Measurements from ENCODE around the gene SPPL3.

SPPL3 gene

DNA sequence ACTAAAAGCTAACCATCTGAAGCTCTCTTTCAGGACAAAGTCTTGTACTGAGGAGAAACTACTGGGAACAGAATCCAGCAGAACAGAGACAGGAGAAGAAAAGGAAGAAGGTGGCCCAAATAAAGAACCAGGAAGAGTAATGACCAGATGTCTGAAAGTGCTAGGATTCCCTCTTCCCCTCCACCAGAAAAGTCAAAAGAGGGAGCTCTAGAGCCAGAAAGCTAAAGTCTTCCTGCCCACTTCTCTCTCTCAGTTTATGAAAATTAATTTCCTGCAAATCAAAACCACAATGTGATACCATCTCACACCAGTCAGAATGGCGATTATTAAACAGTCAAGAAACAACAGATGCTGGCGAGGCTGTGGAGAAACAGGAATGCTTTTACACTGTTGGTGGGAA lies 47.2 kb downstream of the SPPL3 start:
- Histone ChIP-seq H2AFZ (ENCODE audit: low read depth, low read length) (no peak overlapping the region), H3K36me3 (ENCODE audit: insufficient read depth, low read length) (no peaks in the 10 kb centered on the region), H3K27me3 (ENCODE audit: insufficient read depth, low read length) (no peaks in the 10 kb centered on the region), H3K4me1 (ENCODE audit: insufficient read depth, low read length) (peaks cover 4% of the 10 kb centered on the region), H3K9me3 (ENCODE audit: low read length) (peaks cover 1% of the 10 kb centered on the region), H3K4me3 (ENCODE audit: low read length) (no peak overlapping the region)

DNA sequence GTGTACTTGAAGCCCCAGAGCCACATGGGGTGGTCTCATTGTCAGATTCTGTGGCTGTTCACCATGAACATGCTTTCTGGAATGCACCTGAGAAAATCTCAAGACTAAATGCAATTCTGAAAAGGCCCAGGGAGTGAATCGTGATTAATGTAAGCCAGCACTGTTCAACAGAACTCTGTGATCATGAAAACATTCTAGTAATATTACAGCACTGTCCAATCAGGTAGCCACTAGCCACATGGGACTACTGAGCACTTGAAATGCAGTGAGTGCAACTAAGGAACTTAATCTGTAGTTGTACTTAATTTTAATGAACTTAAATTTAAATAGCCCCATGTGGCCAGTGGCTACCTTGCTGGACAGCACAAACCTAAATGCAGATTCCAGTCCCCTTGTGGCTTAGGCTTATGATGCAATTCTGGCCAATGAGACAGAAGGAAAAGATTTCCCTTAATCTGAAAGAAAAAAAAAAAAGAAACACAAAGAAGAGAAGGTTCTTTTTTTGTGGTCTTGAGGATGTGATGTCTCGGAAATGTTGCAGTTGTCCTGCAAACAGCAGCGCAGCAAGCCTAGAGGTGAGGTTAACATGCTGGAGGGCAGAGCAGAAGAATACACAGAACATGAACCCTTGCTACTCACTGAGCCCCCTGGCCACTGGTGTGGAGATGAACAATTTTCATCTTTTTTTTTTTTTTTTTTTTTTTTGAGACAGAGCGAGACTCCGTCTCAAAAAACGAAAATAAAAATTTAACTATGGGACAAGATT lies 48.2 kb downstream of the SPPL3 start:
- peaks cover 1% of the 10 kb centered on the region for H3K9me3 ChIP-seq (ENCODE audit: low read length)
- no peaks in the 10 kb centered on the region for H3K27me3 ChIP-seq (ENCODE audit: insufficient read depth, low read length)
- H3K36me3 ChIP-seq (ENCODE audit: insufficient read depth, low read length): no peaks in the 10 kb centered on the region
- no peak overlapping the region for H3K4me3 ChIP-seq (ENCODE audit: low read length)
- peaks cover 4% of the 10 kb centered on the region for H3K4me1 ChIP-seq (ENCODE audit: insufficient read depth, low read length)
- no peak overlapping the region for H2AFZ ChIP-seq (ENCODE audit: low read depth, low read length)

DNA sequence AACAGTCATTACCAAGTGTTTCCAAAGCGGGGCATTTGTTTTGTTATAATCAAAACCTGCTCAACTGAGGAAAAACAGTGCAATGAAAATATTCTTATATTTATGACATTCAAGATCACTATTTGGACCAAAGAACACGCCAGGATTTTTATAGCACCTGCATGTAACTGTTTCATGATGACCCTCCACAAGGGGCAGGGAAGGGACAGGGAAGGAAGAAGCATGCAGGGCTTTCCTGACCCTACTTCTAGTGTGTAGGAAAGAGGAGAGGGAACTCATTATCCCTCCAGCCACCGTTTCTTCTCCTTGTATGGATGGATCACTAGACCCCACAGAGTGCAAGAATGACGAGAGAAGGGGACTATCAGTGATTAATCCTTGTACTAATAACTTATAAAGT lies 49.4 kb downstream of the SPPL3 start:
- H2AFZ ChIP-seq (ENCODE audit: low read depth, low read length): no peak overlapping the region
- H3K36me3 ChIP-seq (ENCODE audit: insufficient read depth, low read length): no peaks in the 10 kb centered on the region
- H3K4me1 ChIP-seq (ENCODE audit: insufficient read depth, low read length): peaks cover 4% of the 10 kb centered on the region
- peaks cover 1% of the 10 kb centered on the region for H3K9me3 ChIP-seq (ENCODE audit: low read length)
- H3K27me3 ChIP-seq (ENCODE audit: insufficient read depth, low read length): no peaks in the 10 kb centered on the region
- H3K4me3 ChIP-seq (ENCODE audit: low read length): no peak overlapping the region

DNA sequence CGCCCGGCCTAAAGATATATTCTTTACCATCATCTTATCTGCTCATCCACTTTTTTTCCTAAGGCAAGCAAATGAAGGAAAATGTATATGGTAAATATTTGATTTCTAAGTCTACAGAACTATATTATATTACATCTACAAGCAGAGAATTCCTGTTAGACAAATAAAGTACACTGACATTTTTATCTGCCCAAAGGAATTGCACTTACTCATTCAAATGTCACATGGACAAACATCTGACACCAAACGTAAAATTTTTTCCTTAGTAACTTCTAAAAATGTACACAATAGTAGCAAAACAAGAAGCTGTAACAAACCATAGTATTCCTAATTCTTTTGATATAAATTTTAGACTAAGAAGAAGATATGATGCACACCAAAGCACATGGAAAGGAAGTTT lies 51.0 kb downstream of the SPPL3 start:
- no peaks in the 10 kb centered on the region for H3K27me3 ChIP-seq (ENCODE audit: insufficient read depth, low read length)
- no peak overlapping the region for H2AFZ ChIP-seq (ENCODE audit: low read depth, low read length)
- H3K36me3 ChIP-seq (ENCODE audit: insufficient read depth, low read length): no peaks in the 10 kb centered on the region
- H3K4me1 ChIP-seq (ENCODE audit: insufficient read depth, low read length): peaks cover 4% of the 10 kb centered on the region
- H3K4me3 ChIP-seq (ENCODE audit: low read length): no peak overlapping the region
- peaks cover 1% of the 10 kb centered on the region for H3K9me3 ChIP-seq (ENCODE audit: low read length)

DNA sequence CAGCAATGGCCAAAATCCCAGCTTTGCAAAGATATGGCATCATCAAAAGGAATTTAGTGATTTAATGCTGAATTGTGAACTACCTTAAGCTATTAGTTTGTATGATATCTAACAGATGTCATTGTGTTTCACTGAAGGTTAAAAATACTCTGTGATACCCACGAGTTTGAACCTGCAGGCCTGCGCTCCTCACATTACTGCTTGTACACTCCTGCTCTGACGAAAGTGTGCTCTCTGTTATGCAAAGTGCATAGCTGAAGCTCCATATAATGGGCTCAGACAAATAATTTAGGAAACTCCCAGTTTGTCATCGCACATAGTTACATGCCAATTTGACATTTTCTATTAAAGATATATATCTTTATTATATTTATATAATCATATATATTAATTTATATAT lies 52.2 kb downstream of the SPPL3 start:
- peaks cover 4% of the 10 kb centered on the region for H3K4me1 ChIP-seq (ENCODE audit: insufficient read depth, low read length)
- H3K36me3 ChIP-seq (ENCODE audit: insufficient read depth, low read length): no peaks in the 10 kb centered on the region
- H2AFZ ChIP-seq (ENCODE audit: low read depth, low read length): no peak overlapping the region
- no peak overlapping the region for H3K4me3 ChIP-seq (ENCODE audit: low read length)
- no peaks in the 10 kb centered on the region for H3K9me3 ChIP-seq (ENCODE audit: low read length)
- no peaks in the 10 kb centered on the region for H3K27me3 ChIP-seq (ENCODE audit: insufficient read depth, low read length)

DNA sequence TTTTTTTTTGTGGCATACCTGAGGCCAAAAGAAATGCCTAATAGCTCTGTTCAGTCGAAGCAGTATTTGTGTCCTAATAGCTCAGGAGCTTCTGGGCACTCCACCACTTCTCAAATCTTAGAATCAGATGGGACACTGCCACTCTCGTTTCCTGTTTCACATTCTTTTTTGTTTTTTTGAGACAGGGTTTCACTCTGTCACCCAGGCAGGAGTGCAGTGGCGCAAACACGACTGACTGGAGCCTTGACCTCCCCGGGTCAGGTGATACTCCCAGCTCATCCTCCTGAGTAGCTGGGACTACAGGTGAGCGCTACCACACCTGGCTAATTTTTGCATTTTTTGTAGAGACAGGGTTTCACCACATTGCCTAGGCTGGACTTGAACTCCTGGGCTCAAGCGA lies 52.7 kb downstream of the SPPL3 start:
- Histone ChIP-seq H2AFZ (ENCODE audit: low read depth, low read length) (no peak overlapping the region), H3K27me3 (ENCODE audit: insufficient read depth, low read length) (no peaks in the 10 kb centered on the region), H3K4me1 (ENCODE audit: insufficient read depth, low read length) (no peaks in the 10 kb centered on the region), H3K4me3 (ENCODE audit: low read length) (no peak overlapping the region), H3K9me3 (ENCODE audit: low read length) (no peaks in the 10 kb centered on the region), H3K36me3 (ENCODE audit: insufficient read depth, low read length) (no peaks in the 10 kb centered on the region)

DNA sequence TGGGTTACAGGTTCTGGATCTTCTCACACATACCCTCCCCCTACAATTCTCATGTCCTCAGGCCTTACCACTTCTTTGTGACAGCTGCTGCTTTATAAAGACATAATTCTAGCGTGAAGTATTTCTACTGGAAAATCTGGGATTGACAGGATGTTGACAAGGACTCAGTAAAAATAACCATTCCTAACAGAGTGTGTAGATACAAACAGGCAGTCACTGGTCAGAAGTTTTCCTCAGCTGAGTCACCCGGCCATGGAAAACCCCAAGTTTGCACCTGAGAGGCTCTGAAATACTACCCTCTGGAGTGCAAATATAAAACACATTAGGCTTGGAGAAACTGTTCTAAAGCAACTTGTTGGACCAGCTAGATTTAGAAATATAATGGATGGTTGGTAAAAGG lies 54.4 kb downstream of the SPPL3 start:
- no peaks in the 10 kb centered on the region for H3K27me3 ChIP-seq (ENCODE audit: insufficient read depth, low read length)
- H3K4me3 ChIP-seq (ENCODE audit: low read length): no peak overlapping the region
- no peak overlapping the region for H2AFZ ChIP-seq (ENCODE audit: low read depth, low read length)
- H3K4me1 ChIP-seq (ENCODE audit: insufficient read depth, low read length): no peaks in the 10 kb centered on the region
- no peaks in the 10 kb centered on the region for H3K9me3 ChIP-seq (ENCODE audit: low read length)
- peaks cover 3% of the 10 kb centered on the region for H3K36me3 ChIP-seq (ENCODE audit: insufficient read depth, low read length)

DNA sequence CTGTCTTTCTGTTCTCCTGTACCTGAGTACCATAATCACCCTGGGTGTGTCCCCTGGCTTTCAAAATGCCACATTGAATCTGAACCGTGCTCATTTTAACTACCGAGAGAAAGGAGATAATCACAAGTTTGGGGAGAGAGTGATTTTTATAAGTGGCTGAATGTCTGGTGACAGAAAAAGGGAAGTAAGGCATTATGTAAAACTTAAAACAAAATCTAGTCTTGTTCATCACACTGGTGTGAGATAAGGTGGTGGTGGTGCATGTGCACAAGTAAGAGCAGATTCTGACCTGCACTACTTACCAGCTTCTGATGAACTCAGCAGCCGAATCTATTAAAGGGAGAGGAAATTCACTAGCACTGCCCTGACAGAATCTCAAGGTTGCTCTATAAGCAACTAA lies 56.3 kb downstream of the SPPL3 start:
- H3K9me3 ChIP-seq (ENCODE audit: low read length): no peaks in the 10 kb centered on the region

DNA sequence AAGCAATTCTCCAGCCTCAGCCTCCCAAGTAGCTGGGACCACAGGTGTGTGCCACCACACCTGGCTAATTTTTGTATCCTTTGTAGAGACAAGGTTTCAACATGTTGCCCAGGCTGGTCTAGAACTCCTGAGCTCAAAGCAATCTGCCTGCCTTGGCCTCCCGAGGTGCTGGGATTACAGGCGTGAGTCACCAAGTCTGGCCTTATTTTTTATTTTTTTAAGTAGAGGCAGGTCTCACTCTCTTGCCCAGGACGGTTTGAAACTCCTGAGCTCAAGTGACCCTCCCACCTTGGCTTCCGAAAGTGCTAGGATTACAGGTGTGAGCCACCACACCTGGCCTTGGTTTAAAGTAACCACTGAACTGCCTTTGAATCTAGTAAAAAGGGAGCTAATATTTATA lies 56.8 kb downstream of the SPPL3 start:
- H3K4me3 ChIP-seq (ENCODE audit: low read length): no peak overlapping the region
- H3K27me3 ChIP-seq (ENCODE audit: insufficient read depth, low read length): no peaks in the 10 kb centered on the region
- H3K4me1 ChIP-seq (ENCODE audit: insufficient read depth, low read length): no peaks in the 10 kb centered on the region
- no peaks in the 10 kb centered on the region for H3K9me3 ChIP-seq (ENCODE audit: low read length)
- no peak overlapping the region for H2AFZ ChIP-seq (ENCODE audit: low read depth, low read length)
- H3K36me3 ChIP-seq (ENCODE audit: insufficient read depth, low read length): peaks cover 3% of the 10 kb centered on the region

More for the DNA sequence above, 56.3 kb downstream of the SPPL3 start:
- Histone ChIP-seq H3K27me3 (ENCODE audit: insufficient read depth, low read length) (no peaks in the 10 kb centered on the region), H3K4me3 (ENCODE audit: low read length) (no peak overlapping the region), H3K36me3 (ENCODE audit: insufficient read depth, low read length) (peaks cover 3% of the 10 kb centered on the region), H2AFZ (ENCODE audit: low read depth, low read length) (no peak overlapping the region), H3K4me1 (ENCODE audit: insufficient read depth, low read length) (no peaks in the 10 kb centered on the region)

DNA sequence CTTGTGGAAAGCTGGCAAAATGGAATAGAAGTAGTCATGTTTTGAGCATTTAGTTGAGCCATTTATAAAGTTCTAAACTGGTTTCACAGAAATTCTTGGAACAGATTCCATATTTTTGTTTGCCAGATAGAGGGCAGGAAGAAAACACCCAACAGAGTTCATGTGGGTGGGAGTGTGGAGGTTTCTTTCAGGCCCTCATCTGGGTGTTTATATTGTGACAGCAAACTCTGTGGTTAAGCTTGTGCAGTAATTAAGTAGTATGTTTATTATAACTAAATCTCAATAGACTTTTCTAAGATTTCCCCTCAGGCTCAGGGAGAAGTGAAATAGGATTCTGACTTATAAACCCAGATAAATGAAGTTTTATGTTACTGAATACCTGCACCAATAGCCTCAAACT lies 57.4 kb downstream of the SPPL3 start:
- Histone ChIP-seq H3K36me3 (ENCODE audit: insufficient read depth, low read length) (peaks cover 3% of the 10 kb centered on the region), H3K4me1 (ENCODE audit: insufficient read depth, low read length) (no peaks in the 10 kb centered on the region), H3K9me3 (ENCODE audit: low read length) (no peaks in the 10 kb centered on the region), H3K27me3 (ENCODE audit: insufficient read depth, low read length) (no peaks in the 10 kb centered on the region), H2AFZ (ENCODE audit: low read depth, low read length) (no peak overlapping the region), H3K4me3 (ENCODE audit: low read length) (no peak overlapping the region)

DNA sequence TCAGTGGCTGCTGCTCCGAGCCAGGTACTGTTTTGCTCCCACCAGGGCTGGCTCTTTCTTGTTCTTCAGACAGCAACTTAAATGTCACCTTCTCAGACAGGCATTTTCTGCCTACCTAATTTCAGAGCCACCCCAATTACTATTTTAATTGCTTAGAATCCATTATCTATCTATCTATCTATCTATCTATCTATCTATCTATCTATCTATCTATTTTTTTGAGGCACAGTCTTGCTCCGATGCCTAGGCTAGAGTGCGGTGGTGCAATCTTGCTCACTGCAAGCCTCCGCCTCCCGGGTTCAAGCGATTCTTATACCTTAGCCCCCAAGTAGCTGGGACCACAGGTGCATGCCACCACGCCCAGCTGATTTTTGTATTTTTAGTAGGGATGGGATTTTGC lies 58.5 kb downstream of the SPPL3 start:
- H3K36me3 ChIP-seq (ENCODE audit: insufficient read depth, low read length): peaks cover 3% of the 10 kb centered on the region
- no peak overlapping the region for H3K4me3 ChIP-seq (ENCODE audit: low read length)
- H3K27me3 ChIP-seq (ENCODE audit: insufficient read depth, low read length): no peaks in the 10 kb centered on the region
- H3K9me3 ChIP-seq (ENCODE audit: low read length): no peaks in the 10 kb centered on the region
- H2AFZ ChIP-seq (ENCODE audit: low read depth, low read length): no peak overlapping the region
- H3K4me1 ChIP-seq (ENCODE audit: insufficient read depth, low read length): no peaks in the 10 kb centered on the region

DNA sequence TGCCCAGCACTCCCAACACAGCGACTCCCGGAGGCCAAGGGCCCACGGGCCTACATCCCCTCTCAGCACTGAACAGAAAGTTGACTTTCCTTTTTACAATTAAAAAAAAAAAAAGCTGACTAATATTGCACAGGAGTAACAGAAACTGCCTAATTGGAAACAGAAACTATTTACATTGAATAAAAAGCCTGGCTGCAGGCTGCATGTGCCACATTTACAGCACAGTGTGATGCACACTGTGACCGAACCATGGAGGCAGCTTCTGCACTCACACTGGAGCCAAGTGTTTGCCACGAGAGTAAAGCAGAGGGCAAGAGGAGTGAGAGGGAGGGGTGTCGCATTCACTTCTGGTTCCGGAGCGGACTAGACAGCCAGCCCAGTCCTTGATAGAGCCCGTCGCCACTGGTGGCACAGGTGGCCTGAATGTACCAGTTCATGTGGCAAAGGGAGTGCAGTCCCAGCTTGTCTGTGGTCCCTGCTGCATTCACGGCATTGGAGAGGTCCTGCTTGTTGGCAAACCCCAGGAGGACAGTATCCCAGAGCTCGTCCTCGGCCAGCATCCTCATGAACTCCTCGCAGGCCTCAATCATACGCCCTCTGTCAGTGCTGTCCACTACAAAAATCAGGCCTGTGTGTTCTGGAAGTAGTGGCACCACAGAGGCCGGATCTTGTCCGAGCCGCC lies 59.2 kb downstream of the SPPL3 start:
- Histone ChIP-seq H3K4me3 (ENCODE audit: low read length) (no peak overlapping the region), H2AFZ (ENCODE audit: low read depth, low read length) (no peak overlapping the region), H3K4me1 (ENCODE audit: insufficient read depth, low read length) (no peaks in the 10 kb centered on the region), H3K9me3 (ENCODE audit: low read length) (no peaks in the 10 kb centered on the region), H3K36me3 (ENCODE audit: insufficient read depth, low read length) (peaks cover 3% of the 10 kb centered on the region), H3K27me3 (ENCODE audit: insufficient read depth, low read length) (no peaks in the 10 kb centered on the region)

DNA sequence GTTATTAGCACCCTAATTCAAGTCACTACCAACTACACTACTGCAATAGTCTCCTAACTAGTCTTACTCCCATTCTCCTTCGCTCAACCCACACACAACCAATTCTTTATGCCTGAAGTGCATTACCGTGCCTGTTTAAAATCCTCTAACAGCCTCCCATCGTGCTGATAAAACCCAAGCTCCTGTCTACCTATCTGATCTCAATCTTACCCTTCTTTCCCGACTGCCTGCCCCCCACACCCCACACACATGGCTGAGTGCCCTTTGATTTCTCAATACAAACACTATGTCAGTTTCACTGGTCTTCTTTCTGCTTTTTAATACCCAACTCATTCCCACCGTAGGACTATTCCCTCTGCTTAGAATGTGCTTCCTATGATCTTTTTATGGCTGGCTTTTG lies 59.9 kb downstream of the SPPL3 start:
- no peaks in the 10 kb centered on the region for H3K4me1 ChIP-seq (ENCODE audit: insufficient read depth, low read length)
- H3K36me3 ChIP-seq (ENCODE audit: insufficient read depth, low read length): peaks cover 3% of the 10 kb centered on the region
- H2AFZ ChIP-seq (ENCODE audit: low read depth, low read length): no peak overlapping the region
- H3K27me3 ChIP-seq (ENCODE audit: insufficient read depth, low read length): no peaks in the 10 kb centered on the region
- no peaks in the 10 kb centered on the region for H3K9me3 ChIP-seq (ENCODE audit: low read length)
- H3K4me3 ChIP-seq (ENCODE audit: low read length): no peak overlapping the region

DNA sequence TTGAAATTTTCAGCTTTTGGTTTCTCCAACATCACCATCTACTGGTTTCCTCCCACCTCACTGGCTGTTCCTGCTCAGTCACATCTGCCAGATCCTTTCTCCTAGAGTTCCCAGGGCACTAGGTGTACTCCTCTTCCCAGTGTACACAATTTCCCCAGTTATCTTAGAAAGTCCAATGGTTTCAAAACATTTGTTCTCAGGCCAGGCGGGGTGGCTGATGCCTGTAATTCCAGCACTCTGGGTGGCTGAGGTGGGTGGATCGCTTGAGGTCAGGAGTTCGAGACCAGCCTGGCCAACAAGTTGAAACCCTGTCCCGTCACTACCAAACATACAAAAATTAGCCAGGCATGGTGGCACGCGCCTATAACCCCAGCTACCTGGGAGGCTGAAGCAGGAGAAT lies 60.7 kb downstream of the SPPL3 start:
- Histone ChIP-seq H3K9me3 (ENCODE audit: low read length) (no peaks in the 10 kb centered on the region), H3K4me3 (ENCODE audit: low read length) (no peak overlapping the region), H3K36me3 (ENCODE audit: insufficient read depth, low read length) (peaks cover 3% of the 10 kb centered on the region), H3K4me1 (ENCODE audit: insufficient read depth, low read length) (no peaks in the 10 kb centered on the region), H3K27me3 (ENCODE audit: insufficient read depth, low read length) (no peaks in the 10 kb centered on the region), H2AFZ (ENCODE audit: low read depth, low read length) (no peak overlapping the region)

All from neuron (in vitro differentiated cells).